Measurements from ENCODE around the gene FLT3. TPM values are rescaled to one million over a fixed set of nuclear protein-coding genes. Genes with fewer than 3 reads are reported as not detected.

FLT3 gene
- total RNA-seq, 3 donors from 2014 or later (not counting 1 experiment from before 2014, with no cell fraction given) = 0.39 to 1.8 (median 1.1) TPM

DNA sequence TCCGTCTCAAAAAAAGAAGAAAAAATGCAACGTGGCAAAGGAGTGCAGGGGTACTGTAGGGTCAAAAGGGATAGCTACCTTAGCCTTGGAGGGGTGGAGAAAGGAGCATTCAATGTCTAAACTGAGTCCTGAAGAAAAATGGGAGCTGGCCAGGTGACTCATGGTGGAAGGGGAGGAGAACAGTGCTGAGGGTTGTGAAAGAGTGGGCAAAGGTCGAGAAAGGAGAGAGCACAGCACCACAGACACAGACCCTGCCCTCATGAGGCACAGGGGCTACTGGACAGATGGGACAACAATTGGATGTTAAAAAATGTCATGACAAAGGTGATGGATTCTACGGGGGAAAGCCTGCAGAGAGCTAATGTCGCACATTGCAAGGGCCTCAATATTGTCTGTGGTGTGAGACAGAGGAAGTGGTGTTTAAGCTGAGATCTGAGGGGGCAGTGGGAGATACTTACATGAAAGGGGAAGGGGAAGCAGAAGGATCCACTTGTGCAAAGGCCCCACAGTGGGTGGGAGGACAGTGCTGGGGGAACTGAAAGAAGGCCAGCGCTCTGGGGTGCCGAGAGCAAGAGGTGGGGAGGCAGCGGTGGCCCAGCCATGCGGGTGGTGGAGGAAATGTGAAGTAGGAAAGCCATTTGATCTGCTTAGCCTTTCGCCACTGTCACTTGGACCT is 69.0 kb downstream of the FLT3 start:
- H3K9me3 Mint-ChIP-seq = no peaks in the 10 kb centered on the region
- no peak overlapping the region for H3K27ac Mint-ChIP-seq
- H3K4me3 ChIP-seq (ENCODE audit: low read length) = no peak overlapping the region
- H3K36me3 Mint-ChIP-seq = no peaks in the 10 kb centered on the region
- peaks cover 0 to 17% of the 10 kb centered on the region in 2 donors for H3K27me3 Mint-ChIP-seq (ENCODE audit: low read depth in 2 of 2)
- intact Hi-C loops (cut with micrococcal nuclease) = no loop called here
- TF ChIP-seq, protein P1, sequence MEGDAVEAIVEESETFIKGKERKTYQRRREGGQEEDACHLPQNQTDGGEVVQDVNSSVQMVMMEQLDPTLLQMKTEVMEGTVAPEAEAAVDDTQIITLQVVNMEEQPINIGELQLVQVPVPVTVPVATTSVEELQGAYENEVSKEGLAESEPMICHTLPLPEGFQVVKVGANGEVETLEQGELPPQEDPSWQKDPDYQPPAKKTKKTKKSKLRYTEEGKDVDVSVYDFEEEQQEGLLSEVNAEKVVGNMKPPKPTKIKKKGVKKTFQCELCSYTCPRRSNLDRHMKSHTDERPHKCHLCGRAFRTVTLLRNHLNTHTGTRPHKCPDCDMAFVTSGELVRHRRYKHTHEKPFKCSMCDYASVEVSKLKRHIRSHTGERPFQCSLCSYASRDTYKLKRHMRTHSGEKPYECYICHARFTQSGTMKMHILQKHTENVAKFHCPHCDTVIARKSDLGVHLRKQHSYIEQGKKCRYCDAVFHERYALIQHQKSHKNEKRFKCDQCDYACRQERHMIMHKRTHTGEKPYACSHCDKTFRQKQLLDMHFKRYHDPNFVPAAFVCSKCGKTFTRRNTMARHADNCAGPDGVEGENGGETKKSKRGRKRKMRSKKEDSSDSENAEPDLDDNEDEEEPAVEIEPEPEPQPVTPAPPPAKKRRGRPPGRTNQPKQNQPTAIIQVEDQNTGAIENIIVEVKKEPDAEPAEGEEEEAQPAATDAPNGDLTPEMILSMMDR (IDR thresholded peaks at IDR 0.05) = no peak
- H3K27me3 ChIP-seq (ENCODE audit: control insufficient read depth, insufficient read depth, low read length) = no peaks in the 10 kb centered on the region
- no peak overlapping the region for H3K27ac ChIP-seq (ENCODE audit: low read length)
- H3K4me3 Mint-ChIP-seq = no peak overlapping the region
- no peaks in the 10 kb centered on the region for H3K36me3 ChIP-seq (ENCODE audit: control insufficient read depth, insufficient read depth, low read length)
- 40% methylated on average over 10 of the region's 10 CpGs for WGBS (ENCODE audit: insufficient coverage)
- H3K9me3 ChIP-seq (ENCODE audit: control insufficient read depth, insufficient read depth, low read length) = no peaks in the 10 kb centered on the region
- H3K4me1 Mint-ChIP-seq = peaks cover 0 to 9% of the 10 kb centered on the region in 2 donors
- peaks cover 7% of the 10 kb centered on the region for H3K4me1 ChIP-seq (ENCODE audit: control insufficient read depth, insufficient read depth, low read length)
- peak in 2 of 3 donors; percentile 22 for ATAC-seq
- no peak for DNase-seq

DNA sequence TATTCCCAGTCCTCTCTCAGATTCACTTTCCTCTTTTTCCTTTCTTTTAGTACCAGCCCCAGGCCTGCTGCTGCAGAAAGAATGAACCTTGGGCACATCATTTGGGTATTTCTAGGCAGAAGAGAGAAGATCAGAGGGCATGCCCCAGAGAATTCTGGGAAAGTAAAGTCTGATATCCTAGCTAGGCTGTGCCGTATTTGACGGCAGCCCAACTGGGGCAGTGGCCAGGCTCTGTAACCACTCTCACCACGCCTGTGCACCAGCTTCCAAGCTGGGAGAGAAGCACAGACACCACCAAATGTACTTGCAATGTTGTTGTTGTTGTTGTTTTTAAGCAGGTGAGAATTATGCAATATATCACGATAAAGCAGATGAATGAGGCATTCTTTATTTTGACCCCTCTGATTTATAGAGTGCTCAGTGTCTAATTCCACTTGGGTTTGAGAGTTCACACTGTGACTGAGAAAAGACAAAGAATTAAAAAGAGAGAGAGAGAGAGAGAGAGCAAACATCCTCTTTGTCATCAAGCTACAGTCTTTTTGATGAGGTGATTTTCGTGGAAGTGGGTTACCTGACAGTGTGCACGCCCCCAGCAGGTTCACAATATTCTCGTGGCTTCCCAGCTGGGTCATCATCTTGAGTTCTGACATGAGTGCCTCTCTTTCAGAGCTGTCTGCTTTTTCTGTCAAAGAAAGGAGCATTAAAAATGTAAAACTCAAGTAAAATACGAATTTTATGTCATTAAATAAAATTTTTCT is 72.6 kb downstream of the FLT3 start:
- H3K4me1 Mint-ChIP-seq = peaks cover 0 to 9% of the 10 kb centered on the region in 2 donors
- Histone ChIP-seq H3K4me1 (ENCODE audit: control insufficient read depth, insufficient read depth, low read length) (peaks cover 7% of the 10 kb centered on the region), H3K36me3 (ENCODE audit: control insufficient read depth, insufficient read depth, low read length) (no peaks in the 10 kb centered on the region), H3K27ac (ENCODE audit: low read length) (no peak overlapping the region), H3K27me3 (ENCODE audit: control insufficient read depth, insufficient read depth, low read length) (no peaks in the 10 kb centered on the region), H3K4me3 (ENCODE audit: low read length) (no peak overlapping the region), H3K9me3 (ENCODE audit: control insufficient read depth, insufficient read depth, low read length) (no peaks in the 10 kb centered on the region)
- 56% methylated on average over 8 of the region's 8 CpGs for WGBS (ENCODE audit: insufficient coverage)
- no peak overlapping the region for H3K27ac Mint-ChIP-seq
- no peak overlapping the region for H3K4me3 Mint-ChIP-seq
- H3K9me3 Mint-ChIP-seq = no peaks in the 10 kb centered on the region
- no peak for DNase-seq
- H3K36me3 Mint-ChIP-seq = no peaks in the 10 kb centered on the region
- intact Hi-C loops (cut with micrococcal nuclease) = no loop called here
- TF ChIP-seq, protein P1 (IDR thresholded peaks at IDR 0.05) = no peak
- no peak for ATAC-seq
- peaks cover 0 to 13% of the 10 kb centered on the region in 2 donors for H3K27me3 Mint-ChIP-seq (ENCODE audit: low read depth in 2 of 2)

- H3K36me3 ChIP-seq (ENCODE audit: control insufficient read depth, insufficient read depth, low read length) = no peaks in the 10 kb centered on the region
- Mint-ChIP-seq H3K9me3 (no peaks in the 10 kb centered on the region), H3K27ac (no peak overlapping the region), H3K4me1 (peaks cover 0 to 9% of the 10 kb centered on the region in 2 donors), H3K4me3 (no peak overlapping the region), H3K27me3 (ENCODE audit: low read depth in 2 of 2) (peaks cover 0 to 17% of the 10 kb centered on the region in 2 donors), H3K36me3 (no peaks in the 10 kb centered on the region)
- intact Hi-C loops (cut with micrococcal nuclease) = no loop called here
- ATAC-seq (no peak), DNase-seq (no peak)
- H3K27ac ChIP-seq (ENCODE audit: low read length) = no peak overlapping the region
- TF ChIP-seq, protein P1 (IDR thresholded peaks at IDR 0.05) = no peak
- H3K27me3 ChIP-seq (ENCODE audit: control insufficient read depth, insufficient read depth, low read length) = no peaks in the 10 kb centered on the region
- H3K4me3 ChIP-seq (ENCODE audit: low read length) = no peak overlapping the region
- H3K4me1 ChIP-seq (ENCODE audit: control insufficient read depth, insufficient read depth, low read length) = peaks cover 7% of the 10 kb centered on the region
- H3K9me3 ChIP-seq (ENCODE audit: control insufficient read depth, insufficient read depth, low read length) = no peaks in the 10 kb centered on the region
These were observed 73.3 kb downstream of the FLT3 start for GRCh38 chr13:28027071-28027470.
